Liver (tissue), 9 donors: ENCODE data around the gene ASS1. TPM values are rescaled to one million over a fixed set of nuclear protein-coding genes. Genes with fewer than 3 reads are reported as not detected.

Experiments used
- DNase-seq: peaks from one replicate; pipeline ENCODE4 v3.0.0-alpha.2; 2017; ENCODE audit warnings: low spot score
- H3K27ac ChIP-seq, 2 donors: one replicate each; pipeline ENCODE4 v1.7.0; 2013; ENCODE audit warnings: inconsistent platforms in 2 of 2, low read length in 2 of 2, control low read depth in 1 of 2, low read depth in 1 of 2, mild to moderate bottlenecking in 1 of 2
- H3K27me3 ChIP-seq, 4 donors: one replicate each; pipeline versions ENCODE4 v1.6.1 to v1.7.0; 2013; ENCODE audit warnings: low read length in 3 of 4, inconsistent platforms in 1 of 4, mild to moderate bottlenecking in 1 of 4, moderate library complexity in 1 of 4; ENCODE audit not compliant: control insufficient read depth in 4 of 4, insufficient read depth in 4 of 4
- H3K36me3 ChIP-seq, 4 donors: one replicate each; pipeline versions ENCODE4 v1.6.1 to v1.7.0; 2013; ENCODE audit warnings: low read length in 3 of 4, mild to moderate bottlenecking in 3 of 4, low read depth in 1 of 4, moderate library complexity in 1 of 4; ENCODE audit not compliant: control insufficient read depth in 4 of 4, insufficient read depth in 3 of 4
- H3K4me1 ChIP-seq, 4 donors: one replicate each; pipeline versions ENCODE4 v1.6.1 to v1.7.0; 2013; ENCODE audit warnings: low read length in 3 of 4, mild to moderate bottlenecking in 3 of 4, moderate library complexity in 1 of 4; ENCODE audit not compliant: control insufficient read depth in 4 of 4, insufficient read depth in 4 of 4
- H3K4me3 ChIP-seq, 3 donors: one replicate each; pipeline versions ENCODE4 v1.6.1 to v1.7.0; 2013; ENCODE audit warnings: low read length in 3 of 3, control low read depth in 1 of 3, low read depth in 1 of 3, mild to moderate bottlenecking in 1 of 3
- H3K9ac ChIP-seq, 2 donors: one replicate each; pipeline ENCODE4 v1.7.0; 2013; ENCODE audit warnings: low read length in 2 of 2, mild to moderate bottlenecking in 2 of 2, moderate library complexity in 2 of 2, control low read depth in 1 of 2, low read depth in 1 of 2
- H3K9me3 ChIP-seq, 4 donors: one replicate each; pipeline versions ENCODE4 v1.6.1 to v1.7.0; 2013; ENCODE audit warnings: low read length in 3 of 4; ENCODE audit not compliant: control insufficient read depth in 4 of 4
- ATF3 ChIP-seq: IDR thresholded peaks from 2 replicates; pipeline ENCODE4 v1.6.1; 2016; ENCODE audit warnings: antibody characterized with exemption
- EGR1 ChIP-seq, 2 donors: IDR thresholded peaks; 2 replicates each; pipeline ENCODE4 v1.6.1; 2016 to 2018; ENCODE audit warnings: antibody characterized with exemption in 2 of 2, low read depth in 2 of 2
- FOXA1 ChIP-seq: IDR thresholded peaks from 2 replicates; pipeline ENCODE4 v1.6.1; 2016; ENCODE audit warnings: antibody characterized with exemption
- FOXA2 ChIP-seq: IDR thresholded peaks from 2 replicates; pipeline ENCODE4 v1.6.1; 2016; ENCODE audit warnings: antibody characterized with exemption
- GABPA ChIP-seq, 2 donors: IDR thresholded peaks in 1 of 2; conservative IDR thresholded peaks in 1 of 2; 2 replicates each; pipeline ENCODE4 v1.6.1; 2016; ENCODE audit warnings: antibody characterized with exemption in 2 of 2, mild to moderate bottlenecking in 1 of 2, moderate library complexity in 1 of 2
- HNF4A ChIP-seq, 2 donors: conservative IDR thresholded peaks; 2 replicates each; pipeline ENCODE4 v1.6.1; 2016; ENCODE audit warnings: antibody characterized with exemption in 2 of 2, mild to moderate bottlenecking in 2 of 2
- HNF4G ChIP-seq: IDR thresholded peaks from 2 replicates; pipeline ENCODE4 v1.6.1; 2016; ENCODE audit warnings: antibody characterized with exemption
- JUND ChIP-seq, 2 donors: IDR thresholded peaks; 2 replicates each; pipeline ENCODE4 v1.6.1; 2016; ENCODE audit warnings: antibody characterized with exemption in 2 of 2
- NR2F2 ChIP-seq: IDR thresholded peaks from 2 replicates; pipeline ENCODE4 v1.6.1; 2016; ENCODE audit warnings: antibody characterized with exemption
- RAD21 ChIP-seq, 2 donors: IDR thresholded peaks; 2 replicates each; pipeline ENCODE4 v1.6.1; 2016; ENCODE audit warnings: antibody characterized with exemption in 2 of 2, mild to moderate bottlenecking in 2 of 2
- REST ChIP-seq: IDR thresholded peaks from 2 replicates; pipeline ENCODE4 v1.6.1; 2016; ENCODE audit warnings: antibody characterized with exemption, mild to moderate bottlenecking
- RXRA ChIP-seq, 2 donors: IDR thresholded peaks; 2 replicates each; pipeline ENCODE4 v1.6.1; 2017 to 2018; ENCODE audit warnings: antibody characterized with exemption in 2 of 2, mild to moderate bottlenecking in 1 of 2
- SP1 ChIP-seq: IDR thresholded peaks from 2 replicates; pipeline ENCODE4 v1.6.1; 2018; ENCODE audit warnings: antibody characterized with exemption, mild to moderate bottlenecking
- TAF1 ChIP-seq: conservative IDR thresholded peaks from 2 replicates; pipeline ENCODE4 v1.6.1; 2016; ENCODE audit warnings: antibody characterized with exemption, mild to moderate bottlenecking
- YY1 ChIP-seq: IDR thresholded peaks from 2 replicates; pipeline ENCODE4 v1.6.1; 2016; ENCODE audit warnings: antibody characterized with exemption, mild to moderate bottlenecking
- ZBTB33 ChIP-seq: IDR thresholded peaks from 2 replicates; pipeline ENCODE4 v1.6.1; 2016; ENCODE audit warnings: antibody characterized with exemption
- WGBS: extraction: QIAGEN DNeasy Blood & Tissue Kit; methylation state at CpG from one replicate; pipeline ENCODE4 v1.1.7; 2013; 5-methylcytosine and 5-hydroxymethylcytosine counted together
- polyA plus RNA-seq, 2 donors: library from polyadenylated mRNA; stranded (reverse) in 1 of 2; unstranded in 1 of 2; fragments of 200-250 nt in 1 of 2; fragments of >200 nt in 1 of 2; fragmentation: Nextera tagmentation in 1 of 2; extraction: Ambion mirVana in 1 of 2; gene quantifications; one replicate each; pipeline versions ENCODE4 v1.2.1 to v1.2.3, GENCODE V29; 2013 to 2015
- total RNA-seq, 2 donors: library from RNA; depleted of rRNA; stranded (reverse); fragments of >200 nt; gene quantifications; one replicate each; pipeline ENCODE4 v1.2.3, GENCODE V29; 2014
- TF ChIP-seq, protein P1 (sequence below): IDR thresholded peaks from 2 replicates; pipeline ENCODE4 v1.6.1; 2016; ENCODE audit warnings: antibody characterized with exemption
- TF ChIP-seq, protein P2 (sequence below): fragments of 150-350 bp; IDR thresholded peaks from 2 replicates; pipeline ENCODE4 v1.5.1; 2017; ENCODE audit warnings: improper control_type of control experiment, low read depth, low read length; ENCODE audit not compliant: missing input control
- donor health status: healthy.
- donor health status: healthy.
- donor health status: healthy.
- donor health status: healthy.
- donor health status: healthy.

Gene ASS1
- total and polyA plus RNA-seq, 4 donors = 396 to 711 (median 533) TPM

- H3K4me1 ChIP-seq = peaks cover 0 to 9% (median 4%) of the 10 kb centered on the region in 4 donors
- no peaks in the 10 kb centered on the region for H3K27me3 ChIP-seq
- 89% methylated on average over 5 of the region's 5 CpGs for WGBS
- H3K27ac ChIP-seq = no peak overlapping the region
- H3K36me3 ChIP-seq = no peaks in the 10 kb centered on the region
- DNase-seq = no peak
- H3K9ac ChIP-seq = no peak overlapping the region
- no peak overlapping the region for H3K4me3 ChIP-seq
- H3K9me3 ChIP-seq = no peaks in the 10 kb centered on the region
- TF ChIP-seq HNF4A (conservative IDR thresholded peaks at IDR 0.05) (no peak), GABPA (IDR thresholded peaks at IDR 0.05 in 1 of 2, conservative IDR thresholded peaks at IDR 0.05 in 1 of 2) (no peak), RXRA (IDR thresholded peaks at IDR 0.05) (no peak), EGR1 (IDR thresholded peaks at IDR 0.05; ENCODE audit: low read depth in 2 of 2) (no peak), NR2F2 (no peak), FOXA1 (no peak), ATF3 (no peak), HNF4G (no peak)
- TF ChIP-seq, protein P1, sequence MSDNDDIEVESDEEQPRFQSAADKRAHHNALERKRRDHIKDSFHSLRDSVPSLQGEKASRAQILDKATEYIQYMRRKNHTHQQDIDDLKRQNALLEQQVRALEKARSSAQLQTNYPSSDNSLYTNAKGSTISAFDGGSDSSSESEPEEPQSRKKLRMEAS = no peak
These were observed 75.2 kb downstream of the ASS1 start for GRCh38 chr9:130519927-130520326.

- 93% methylated on average over 5 of the region's 5 CpGs for WGBS
These were observed 77.0 kb downstream of the ASS1 start for GRCh38 chr9:130521715-130522114.

More at GRCh38 chr9:130521715-130522114, 77.0 kb downstream of the ASS1 start:
- Histone ChIP-seq H3K4me1 (peaks cover 0 to 13% (median 10%) of the 10 kb centered on the region in 4 donors), H3K9me3 (no peaks in the 10 kb centered on the region), H3K27me3 (no peaks in the 10 kb centered on the region), H3K9ac (no peak overlapping the region), H3K36me3 (no peaks in the 10 kb centered on the region), H3K4me3 (no peak overlapping the region), H3K27ac (no peak overlapping the region)
- TF ChIP-seq EGR1 (IDR thresholded peaks at IDR 0.05; ENCODE audit: low read depth in 2 of 2) (no peak), HNF4G (no peak), HNF4A (conservative IDR thresholded peaks at IDR 0.05) (no peak), GABPA (IDR thresholded peaks at IDR 0.05 in 1 of 2, conservative IDR thresholded peaks at IDR 0.05 in 1 of 2) (no peak), FOXA1 (no peak), JUND (IDR thresholded peaks at IDR 0.05) (no peak), YY1 (no peak), FOXA2 (no peak), REST (no peak), ZBTB33 (no peak), SP1 (no peak), ATF3 (no peak), TAF1 (no peak), RAD21 (IDR thresholded peaks at IDR 0.05) (no peak), RXRA (IDR thresholded peaks at IDR 0.05) (no peak), NR2F2 (no peak)
- TF ChIP-seq, protein P2, sequence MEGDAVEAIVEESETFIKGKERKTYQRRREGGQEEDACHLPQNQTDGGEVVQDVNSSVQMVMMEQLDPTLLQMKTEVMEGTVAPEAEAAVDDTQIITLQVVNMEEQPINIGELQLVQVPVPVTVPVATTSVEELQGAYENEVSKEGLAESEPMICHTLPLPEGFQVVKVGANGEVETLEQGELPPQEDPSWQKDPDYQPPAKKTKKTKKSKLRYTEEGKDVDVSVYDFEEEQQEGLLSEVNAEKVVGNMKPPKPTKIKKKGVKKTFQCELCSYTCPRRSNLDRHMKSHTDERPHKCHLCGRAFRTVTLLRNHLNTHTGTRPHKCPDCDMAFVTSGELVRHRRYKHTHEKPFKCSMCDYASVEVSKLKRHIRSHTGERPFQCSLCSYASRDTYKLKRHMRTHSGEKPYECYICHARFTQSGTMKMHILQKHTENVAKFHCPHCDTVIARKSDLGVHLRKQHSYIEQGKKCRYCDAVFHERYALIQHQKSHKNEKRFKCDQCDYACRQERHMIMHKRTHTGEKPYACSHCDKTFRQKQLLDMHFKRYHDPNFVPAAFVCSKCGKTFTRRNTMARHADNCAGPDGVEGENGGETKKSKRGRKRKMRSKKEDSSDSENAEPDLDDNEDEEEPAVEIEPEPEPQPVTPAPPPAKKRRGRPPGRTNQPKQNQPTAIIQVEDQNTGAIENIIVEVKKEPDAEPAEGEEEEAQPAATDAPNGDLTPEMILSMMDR = no peak
- TF ChIP-seq, protein P1 = no peak
- DNase-seq = no peak
